NOMO-1 treated with dmso at 0.1 percent for 144 hours (cell line): ENCODE results near the gene KATNB1.
"Not testable (repeated sequence)": the region's sequence is repeated elsewhere in the genome, so short reads cannot be mapped to it uniquely, and the experiment has no call there.

Experiments
- DNase-seq: peaks from one replicate; lab custom pipeline; 2025; ENCODE audit not compliant: unreplicated experiment; lab: John Stamatoyannopoulos, UW

KATNB1 gene

GRCh38 chr16:57725151-57725550 is 10.4 kb upstream of the KATNB1 start:
- DNase-seq, result no peak

- no peak for DNase-seq
These were observed 10.0 kb upstream of the KATNB1 start for GRCh38 chr16:57725554-57725953.

- DNase-seq, result no peak
These were observed 9.6 kb upstream of the KATNB1 start for GRCh38 chr16:57725976-57726375.

- DNase-seq, result no peak
These were observed 9.1 kb upstream of the KATNB1 start for GRCh38 chr16:57726433-57726947.

GRCh38 chr16:57727610-57728009 is 8.0 kb upstream of the KATNB1 start:
- DNase-seq, result no peak

- no peak for DNase-seq
These were observed 7.0 kb upstream of the KATNB1 start for GRCh38 chr16:57728336-57729181.

GRCh38 chr16:57729182-57729484 is 6.4 kb upstream of the KATNB1 start:
- no peak for DNase-seq

GRCh38 chr16:57729852-57730251 is 5.7 kb upstream of the KATNB1 start:
- DNase-seq, result not testable (repeated sequence)

GRCh38 chr16:57730771-57731730 is 4.5 kb upstream of the KATNB1 start:
- DNase-seq, result no peak

GRCh38 chr16:57732037-57732436 is 3.5 kb upstream of the KATNB1 start:
- peak; percentile 6 for DNase-seq

GRCh38 chr16:57732714-57733113 is 2.9 kb upstream of the KATNB1 start:
- no peak for DNase-seq

GRCh38 chr16:57734308-57734924 is 1.2 kb upstream of the KATNB1 start:
- no peak for DNase-seq

GRCh38 chr16:57734925-57735754 is 430 bp upstream of the KATNB1 start:
- peak; percentile 100 for DNase-seq

- peak; percentile 58 for DNase-seq
These were observed 1.1 kb downstream of the KATNB1 start for GRCh38 chr16:57736419-57737351.

GRCh38 chr16:57738844-57739243 is 3.3 kb downstream of the KATNB1 start:
- DNase-seq, result no peak

- no peak for DNase-seq
These were observed 4.3 kb downstream of the KATNB1 start for GRCh38 chr16:57739756-57740422.

- DNase-seq, result no peak
These were observed 5.0 kb downstream of the KATNB1 start for GRCh38 chr16:57740423-57741071.

GRCh38 chr16:57741660-57742191 is 6.2 kb downstream of the KATNB1 start:
- no peak for DNase-seq
